ENCODE measurements around the gene ARID3B. TPM values are rescaled to one million over a fixed set of nuclear protein-coding genes. Genes with fewer than 3 reads are reported as not detected.
"Not testable (repeated sequence)": the region's sequence is repeated elsewhere in the genome, so short reads cannot be mapped to it uniquely, and the experiment has no call there.

Gene ARID3B
- polyA plus RNA-seq, 1 experiment = 1.6 TPM

DNA sequence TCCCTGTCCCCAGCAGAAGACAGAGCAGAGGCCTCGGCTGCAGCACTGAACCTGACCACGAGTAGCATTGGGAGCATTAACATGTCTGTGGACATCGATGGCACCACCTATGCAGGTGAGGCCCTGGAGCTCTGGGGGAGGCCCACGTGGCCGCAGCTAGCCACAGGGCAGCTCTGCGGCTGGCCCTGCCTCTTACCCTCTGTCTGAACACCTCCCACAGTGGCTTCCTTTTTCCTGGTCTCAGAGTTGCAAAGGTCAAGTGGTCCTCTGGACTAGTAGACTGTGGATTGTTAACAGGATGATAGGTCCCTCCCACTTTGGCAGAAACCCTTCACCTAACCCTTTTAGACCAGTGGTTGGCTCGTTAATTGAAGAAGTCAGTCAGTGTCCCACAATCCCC, 52.1 kb downstream of the ARID3B start:
- Histone ChIP-seq H3K9me3 (ENCODE audit: control insufficient read depth, insufficient read depth, low read length) (no peaks in the 10 kb centered on the region), H3K27me3 (ENCODE audit: control insufficient read depth, insufficient read depth, low read length) (no peaks in the 10 kb centered on the region), H3K27ac (ENCODE audit: low read depth, low read length) (no peak overlapping the region), H3K4me3 (ENCODE audit: low read depth, low read length) (no peak overlapping the region)
- ChIA-PET CTCF (no interaction called here), POLR2A (no interaction called here)
- TF ChIP-seq, protein P1, sequence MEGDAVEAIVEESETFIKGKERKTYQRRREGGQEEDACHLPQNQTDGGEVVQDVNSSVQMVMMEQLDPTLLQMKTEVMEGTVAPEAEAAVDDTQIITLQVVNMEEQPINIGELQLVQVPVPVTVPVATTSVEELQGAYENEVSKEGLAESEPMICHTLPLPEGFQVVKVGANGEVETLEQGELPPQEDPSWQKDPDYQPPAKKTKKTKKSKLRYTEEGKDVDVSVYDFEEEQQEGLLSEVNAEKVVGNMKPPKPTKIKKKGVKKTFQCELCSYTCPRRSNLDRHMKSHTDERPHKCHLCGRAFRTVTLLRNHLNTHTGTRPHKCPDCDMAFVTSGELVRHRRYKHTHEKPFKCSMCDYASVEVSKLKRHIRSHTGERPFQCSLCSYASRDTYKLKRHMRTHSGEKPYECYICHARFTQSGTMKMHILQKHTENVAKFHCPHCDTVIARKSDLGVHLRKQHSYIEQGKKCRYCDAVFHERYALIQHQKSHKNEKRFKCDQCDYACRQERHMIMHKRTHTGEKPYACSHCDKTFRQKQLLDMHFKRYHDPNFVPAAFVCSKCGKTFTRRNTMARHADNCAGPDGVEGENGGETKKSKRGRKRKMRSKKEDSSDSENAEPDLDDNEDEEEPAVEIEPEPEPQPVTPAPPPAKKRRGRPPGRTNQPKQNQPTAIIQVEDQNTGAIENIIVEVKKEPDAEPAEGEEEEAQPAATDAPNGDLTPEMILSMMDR (IDR thresholded peaks at IDR 0.05; ENCODE audit: low read depth, low read length) = no peak
- DNase-seq (ENCODE audit: low read depth, low spot score) = no peak

DNA sequence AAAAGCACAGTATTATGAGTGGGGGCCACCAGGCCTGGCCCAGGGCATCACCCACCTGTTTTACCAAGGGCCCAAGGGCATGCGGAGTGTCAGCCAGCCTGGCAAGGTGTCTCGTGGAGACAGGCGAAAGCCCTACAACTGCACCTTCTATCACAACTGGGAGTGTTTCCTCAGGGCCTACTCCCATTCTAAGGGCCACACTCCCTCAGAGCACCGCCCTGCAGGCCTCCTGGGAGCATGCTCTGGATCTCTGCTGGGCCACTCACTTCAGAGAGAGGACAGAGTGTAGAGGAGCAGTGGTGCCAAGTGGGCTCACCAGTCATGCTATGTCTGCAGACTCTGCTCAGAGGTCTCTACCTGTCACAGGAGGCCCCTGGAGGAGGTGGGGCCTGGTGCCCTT, 53.4 kb downstream of the ARID3B start:
- POLR2A ChIA-PET = no interaction called here
- H3K27ac ChIP-seq (ENCODE audit: low read depth, low read length) = no peak overlapping the region

DNA sequence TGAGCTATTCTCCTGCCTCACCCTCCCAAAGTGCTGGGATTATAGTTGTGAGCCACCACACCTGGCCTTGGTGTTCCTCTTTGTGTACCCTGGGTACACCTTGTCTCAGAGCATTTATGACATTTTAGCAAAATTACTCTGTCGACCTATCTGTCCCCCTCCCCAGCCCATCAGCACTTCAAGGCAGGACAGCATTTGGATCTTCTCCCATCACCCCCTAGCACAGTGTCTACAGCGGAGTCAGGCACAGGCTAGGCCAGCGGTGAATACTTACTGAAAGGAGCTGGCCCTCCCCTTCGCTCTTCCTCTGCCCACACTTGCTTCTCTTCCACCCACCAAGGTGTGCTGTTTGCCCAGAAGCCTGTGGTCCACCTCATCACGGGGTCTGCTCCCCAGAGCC, 54.3 kb downstream of the ARID3B start:
- H3K27ac ChIP-seq (ENCODE audit: low read depth, low read length) = no peak overlapping the region
- no peaks in the 10 kb centered on the region for H3K27me3 ChIP-seq (ENCODE audit: control insufficient read depth, insufficient read depth, low read length)
- no peak overlapping the region for H3K4me3 ChIP-seq (ENCODE audit: low read depth, low read length)
- no peaks in the 10 kb centered on the region for H3K9me3 ChIP-seq (ENCODE audit: control insufficient read depth, insufficient read depth, low read length)
- CTCF ChIA-PET = no interaction called here
- DNase-seq (ENCODE audit: low read depth, low spot score) = no peak
- POLR2A ChIA-PET = no interaction called here
- TF ChIP-seq, protein P1 (IDR thresholded peaks at IDR 0.05; ENCODE audit: low read depth, low read length) = no peak

More for the DNA sequence above, 53.4 kb downstream of the ARID3B start:
- Histone ChIP-seq H3K4me3 (ENCODE audit: low read depth, low read length) (no peak overlapping the region), H3K27me3 (ENCODE audit: control insufficient read depth, insufficient read depth, low read length) (no peaks in the 10 kb centered on the region), H3K9me3 (ENCODE audit: control insufficient read depth, insufficient read depth, low read length) (no peaks in the 10 kb centered on the region)
- no peak for DNase-seq (ENCODE audit: low read depth, low spot score)
- CTCF ChIA-PET = interaction anchor here (0.6 kb wide), 1 partner anchor 18 kb away, joined by 4 read pairs; no protein-coding TSS in a partner anchor
- TF ChIP-seq, protein P1 (IDR thresholded peaks at IDR 0.05; ENCODE audit: low read depth, low read length) = no peak

DNA sequence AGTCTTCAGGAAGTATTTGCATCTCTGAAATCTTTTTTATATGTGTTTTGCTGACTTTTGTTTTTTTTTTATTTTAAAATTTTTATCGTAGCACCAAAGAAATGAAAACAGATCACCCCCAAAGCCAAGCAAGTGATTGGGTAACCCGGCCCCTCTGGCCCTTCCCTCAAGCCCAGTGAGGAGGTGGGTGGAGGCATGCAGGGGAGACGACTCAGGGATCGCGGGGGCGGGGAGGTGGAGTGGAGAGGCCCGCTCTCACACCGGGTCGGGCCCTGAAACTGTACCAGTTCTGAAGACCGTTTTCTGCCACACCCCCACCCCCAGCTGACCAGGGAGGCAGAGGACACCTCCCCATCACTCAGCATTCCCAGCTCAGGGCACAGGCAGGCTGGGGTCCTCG, 55.7 kb downstream of the ARID3B start:
- H3K27me3 ChIP-seq (ENCODE audit: control insufficient read depth, insufficient read depth, low read length); DNase-seq (ENCODE audit: low read depth, low spot score); H3K9me3 ChIP-seq (ENCODE audit: control insufficient read depth, insufficient read depth, low read length); H3K27ac ChIP-seq (ENCODE audit: low read depth, low read length); POLR2A ChIA-PET; CTCF ChIA-PET; H3K4me3 ChIP-seq (ENCODE audit: low read depth, low read length): not testable (repeated sequence)

DNA sequence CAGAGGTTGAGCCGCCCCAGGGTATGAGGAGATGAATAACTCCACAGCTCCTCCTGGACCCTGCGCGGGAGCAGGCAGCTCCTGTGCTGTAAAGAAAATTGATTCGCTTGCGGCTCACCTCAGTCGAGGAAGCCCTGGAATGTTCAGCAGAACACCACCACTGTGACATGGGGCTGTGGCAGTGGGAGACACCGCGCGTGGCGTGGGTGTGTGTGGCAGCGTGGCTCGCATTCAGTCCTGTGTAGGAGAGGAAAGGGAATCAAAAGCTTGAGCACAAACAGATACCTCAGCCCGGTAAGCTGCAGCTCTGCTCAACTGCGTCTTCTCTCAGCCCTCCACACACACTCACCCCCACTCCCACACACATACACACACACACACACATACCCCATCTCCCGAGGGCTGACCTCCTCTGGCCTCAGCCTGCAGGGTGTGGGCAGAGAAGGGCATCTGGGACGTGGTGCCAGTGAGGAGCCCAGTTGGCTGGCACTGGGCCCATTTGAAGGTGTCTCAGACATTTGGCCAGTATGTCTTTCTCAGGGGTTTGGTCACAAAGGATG, 56.2 kb downstream of the ARID3B start:
- ChIA-PET CTCF (interaction anchor here (1.1 kb wide), 1 partner anchor 353 kb away, joined by 3 read pairs; no protein-coding TSS in a partner anchor), POLR2A (interaction anchor here (1.9 to 2.0 kb wide), 2 partner anchors 18 to 51 kb away, joined by 5 to 9 read pairs; partner anchors contain the start of gene CLK3)
- not testable (repeated sequence) for H3K27ac ChIP-seq (ENCODE audit: low read depth, low read length); H3K27me3 ChIP-seq (ENCODE audit: control insufficient read depth, insufficient read depth, low read length); DNase-seq (ENCODE audit: low read depth, low spot score); H3K4me3 ChIP-seq (ENCODE audit: low read depth, low read length); H3K9me3 ChIP-seq (ENCODE audit: control insufficient read depth, insufficient read depth, low read length)

DNA sequence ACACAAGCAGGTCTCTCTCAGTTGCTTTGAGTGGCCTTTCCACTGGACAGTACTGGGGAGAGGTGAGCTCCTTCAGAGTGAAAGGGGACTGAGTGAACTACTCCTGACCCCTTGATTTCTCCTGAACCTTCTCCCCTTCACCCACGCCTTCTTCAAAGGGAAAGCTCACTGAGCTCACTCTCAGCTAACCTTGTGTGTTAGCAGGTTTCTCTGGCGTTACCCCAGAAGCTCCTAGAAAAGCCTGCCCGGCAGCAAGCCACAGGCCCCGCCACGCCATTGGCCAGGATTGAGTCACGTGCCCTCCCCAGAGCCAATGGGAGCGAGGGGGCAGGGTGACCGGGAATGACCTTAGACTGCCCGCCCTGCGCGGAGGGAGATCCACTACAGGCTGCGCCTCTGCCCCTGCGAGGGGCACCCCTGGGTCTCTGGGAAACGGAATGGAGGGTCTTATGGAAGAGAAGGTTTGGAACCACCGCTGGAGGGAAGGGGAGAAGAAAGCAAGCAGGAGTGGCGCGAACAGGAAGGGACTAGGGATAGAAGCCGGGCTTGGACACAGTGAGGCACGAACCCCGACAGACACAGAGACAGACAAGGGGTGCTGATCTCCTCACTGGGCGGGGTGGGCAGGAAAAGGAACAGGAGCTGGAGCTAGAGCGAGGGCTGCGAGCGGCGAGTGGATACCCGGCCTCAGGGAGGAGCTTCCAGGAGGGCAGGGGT, 57.3 kb downstream of the ARID3B start:
- CTCF ChIA-PET = interaction anchor here (0.9 to 1.1 kb wide), 4 partner anchors 16 to 352 kb away, joined by 3 to 5 read pairs (median 4); no protein-coding TSS in a partner anchor
- no peak for DNase-seq (ENCODE audit: low read depth, low spot score)
- Histone ChIP-seq H3K4me3 (ENCODE audit: low read depth, low read length) (peak overlapping the region; percentile 75), H3K27me3 (ENCODE audit: control insufficient read depth, insufficient read depth, low read length) (no peaks in the 10 kb centered on the region), H3K9me3 (ENCODE audit: control insufficient read depth, insufficient read depth, low read length) (no peaks in the 10 kb centered on the region; the same call in 1 of the 2 replicates), H3K27ac (ENCODE audit: low read depth, low read length) (peak overlapping the region; percentile 57)
- POLR2A ChIA-PET = interaction anchor here (0.6 to 2.0 kb wide), 4 partner anchors 13 to 560 kb away, joined by 3 to 9 read pairs (median 4); partner anchors contain the start of gene CLK3
- TF ChIP-seq, protein P1 (IDR thresholded peaks at IDR 0.05; ENCODE audit: low read depth, low read length) = no peak
